ENCODE measurements around the gene PTGS2.
"Not testable (repeated sequence)": the region's sequence is repeated elsewhere in the genome, so short reads cannot be mapped to it uniquely, and the experiment has no call there.

Gene PTGS2

DNA sequence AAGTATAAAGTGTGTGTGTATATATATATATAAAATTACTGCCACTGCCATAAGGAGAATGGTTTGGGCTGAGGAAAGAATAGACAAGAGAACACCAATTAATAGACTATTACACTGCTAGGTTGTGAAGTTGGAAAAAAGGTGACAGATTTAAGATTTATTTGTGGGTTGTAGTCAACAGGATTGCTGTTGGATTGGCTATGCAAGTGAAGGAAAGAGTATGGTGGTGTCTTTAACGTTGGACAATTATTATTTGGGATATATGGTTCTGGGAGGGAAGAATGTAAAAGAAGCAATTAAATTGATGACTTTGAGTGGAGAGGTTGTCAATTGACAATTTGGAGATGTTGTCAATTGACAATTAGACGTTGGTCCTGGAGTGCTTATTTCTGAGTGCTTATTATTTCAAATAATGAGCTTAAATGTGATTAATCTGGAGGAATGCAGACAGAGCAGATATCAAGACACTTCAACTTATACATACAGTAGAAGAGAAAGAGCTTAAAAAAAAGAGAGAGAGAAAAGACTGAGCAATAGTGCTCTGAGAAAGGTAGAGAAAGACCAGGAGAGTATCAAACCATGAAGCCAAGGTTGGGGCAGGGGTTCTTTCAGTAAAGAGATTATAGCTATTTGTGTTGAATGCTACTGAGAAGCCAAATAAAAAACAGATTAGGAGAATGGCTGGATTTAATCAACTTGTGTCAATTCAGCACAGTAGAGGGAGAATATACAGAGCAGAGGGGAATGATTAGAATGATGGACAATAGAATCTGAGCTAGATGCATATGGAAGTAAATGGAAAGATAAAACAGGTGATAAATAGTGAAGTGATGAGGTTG, 9.7 kb downstream of the PTGS2 start:
- TF ChIP-seq, protein P1, sequence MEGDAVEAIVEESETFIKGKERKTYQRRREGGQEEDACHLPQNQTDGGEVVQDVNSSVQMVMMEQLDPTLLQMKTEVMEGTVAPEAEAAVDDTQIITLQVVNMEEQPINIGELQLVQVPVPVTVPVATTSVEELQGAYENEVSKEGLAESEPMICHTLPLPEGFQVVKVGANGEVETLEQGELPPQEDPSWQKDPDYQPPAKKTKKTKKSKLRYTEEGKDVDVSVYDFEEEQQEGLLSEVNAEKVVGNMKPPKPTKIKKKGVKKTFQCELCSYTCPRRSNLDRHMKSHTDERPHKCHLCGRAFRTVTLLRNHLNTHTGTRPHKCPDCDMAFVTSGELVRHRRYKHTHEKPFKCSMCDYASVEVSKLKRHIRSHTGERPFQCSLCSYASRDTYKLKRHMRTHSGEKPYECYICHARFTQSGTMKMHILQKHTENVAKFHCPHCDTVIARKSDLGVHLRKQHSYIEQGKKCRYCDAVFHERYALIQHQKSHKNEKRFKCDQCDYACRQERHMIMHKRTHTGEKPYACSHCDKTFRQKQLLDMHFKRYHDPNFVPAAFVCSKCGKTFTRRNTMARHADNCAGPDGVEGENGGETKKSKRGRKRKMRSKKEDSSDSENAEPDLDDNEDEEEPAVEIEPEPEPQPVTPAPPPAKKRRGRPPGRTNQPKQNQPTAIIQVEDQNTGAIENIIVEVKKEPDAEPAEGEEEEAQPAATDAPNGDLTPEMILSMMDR (conservative IDR thresholded peaks at IDR 0.05; ENCODE audit: low read depth, low read length), result no peak
- DNase-seq (ENCODE audit: low read depth), result no peak
- no peak overlapping the region for H3K4me3 ChIP-seq (ENCODE audit: low read length)

DNA sequence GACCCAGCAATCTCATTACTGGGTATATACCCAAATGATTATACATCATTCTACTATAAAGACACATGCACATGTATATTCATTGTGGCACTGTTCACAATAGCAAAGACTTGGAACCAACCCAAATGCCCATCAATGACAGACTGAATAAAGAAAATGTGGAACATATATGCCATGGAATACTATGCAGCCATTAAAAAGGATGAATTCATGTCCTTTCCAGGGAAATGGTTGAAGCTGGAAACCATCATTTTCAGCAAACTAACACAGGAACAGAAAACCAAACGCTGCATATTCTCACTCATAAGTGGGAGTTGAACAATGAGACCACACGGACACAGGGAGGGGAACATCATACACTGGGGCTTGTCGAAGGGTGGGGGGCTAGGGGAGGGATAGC, 10.4 kb downstream of the PTGS2 start:
- not testable (repeated sequence) for DNase-seq (ENCODE audit: low read depth); H3K4me3 ChIP-seq (ENCODE audit: low read length)

DNA sequence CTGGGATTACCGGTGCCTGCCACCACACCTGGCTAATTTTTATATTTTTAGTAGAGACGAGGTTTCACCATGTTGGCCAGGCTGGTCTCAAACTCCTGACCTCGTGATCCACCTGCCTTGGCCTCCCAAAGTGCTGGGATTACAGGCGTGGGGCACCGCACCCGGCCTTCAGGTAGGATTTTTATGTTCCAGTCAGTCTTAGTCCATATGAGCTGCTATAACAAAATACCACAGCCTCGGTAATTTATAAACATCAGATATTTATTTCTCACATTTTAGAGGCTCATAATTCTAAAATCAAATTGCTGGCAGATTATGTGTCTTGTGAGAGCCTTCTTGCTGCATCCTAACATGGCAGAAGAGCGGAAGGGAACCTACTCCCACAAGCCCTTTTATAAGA, 16.0 kb downstream of the PTGS2 start:
- not testable (repeated sequence) for H3K4me3 ChIP-seq (ENCODE audit: low read length); DNase-seq (ENCODE audit: low read depth)

DNA sequence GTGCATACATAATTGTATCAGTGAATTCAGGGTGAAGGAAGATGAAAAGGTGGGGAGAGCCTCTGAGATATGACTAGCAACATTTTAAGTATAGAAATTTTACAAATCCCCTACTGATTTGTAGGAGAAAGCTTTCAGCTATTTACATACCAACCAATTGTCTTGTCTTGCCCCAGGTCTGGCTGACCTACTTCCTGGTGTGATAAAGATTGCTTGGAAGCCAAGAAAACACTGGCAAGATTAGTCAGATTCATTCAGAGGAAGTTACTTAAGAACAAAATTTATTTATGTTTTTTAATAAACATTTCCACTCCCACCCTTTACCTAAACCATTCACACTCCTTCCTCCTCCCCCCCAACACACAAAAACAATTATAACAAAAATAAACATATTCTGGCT, 17.5 kb downstream of the PTGS2 start:
- no peak overlapping the region for H3K4me3 ChIP-seq (ENCODE audit: low read length)
- TF ChIP-seq, protein P1 (conservative IDR thresholded peaks at IDR 0.05; ENCODE audit: low read depth, low read length), result no peak
- DNase-seq (ENCODE audit: low read depth), result no peak

DNA sequence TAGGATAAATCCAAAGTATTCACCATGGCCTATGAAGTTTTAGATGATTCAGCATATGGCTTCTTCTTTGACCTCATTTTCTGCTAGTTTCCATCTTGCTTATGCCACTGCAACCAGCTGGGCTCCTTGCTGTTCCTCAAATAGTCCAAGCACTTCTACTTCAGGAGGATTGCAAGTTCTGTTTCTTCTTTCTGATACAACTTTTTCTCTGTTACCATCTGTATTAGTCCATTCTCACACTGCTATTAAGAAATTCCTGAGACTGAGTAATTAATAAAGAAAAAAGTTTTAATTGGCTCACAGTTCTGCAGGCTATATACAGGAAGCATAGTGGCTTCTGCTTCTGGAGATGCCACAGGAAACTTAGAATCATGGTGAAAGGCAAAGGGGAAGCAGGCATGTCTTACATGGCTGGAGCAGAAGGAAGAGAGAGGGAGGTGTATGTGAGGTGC, 20.3 kb downstream of the PTGS2 start:
- no peak for DNase-seq (ENCODE audit: low read depth)
- H3K4me3 ChIP-seq (ENCODE audit: low read length), result no peak overlapping the region
- TF ChIP-seq, protein P1 (conservative IDR thresholded peaks at IDR 0.05; ENCODE audit: low read depth, low read length), result no peak

DNA sequence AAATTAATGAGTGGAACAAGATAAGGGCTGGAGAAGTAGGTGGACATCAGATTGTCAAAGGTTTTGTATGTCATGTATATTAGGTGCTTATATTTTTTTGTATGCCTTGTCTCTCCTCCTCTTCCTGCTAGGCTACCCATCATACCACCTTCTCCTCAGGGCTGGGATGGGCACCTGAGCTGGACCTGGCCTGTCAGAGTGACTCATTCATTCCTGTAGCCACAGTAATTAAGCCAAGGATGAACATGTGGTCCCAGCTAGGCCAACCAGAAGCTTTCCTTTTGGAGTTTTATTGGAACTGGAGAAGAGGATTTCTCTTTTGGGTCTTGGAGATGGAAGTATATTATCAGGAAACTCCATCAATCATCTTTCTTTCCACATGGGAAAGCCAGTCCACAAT, 21.2 kb downstream of the PTGS2 start:
- DNase-seq (ENCODE audit: low read depth), result no peak
- TF ChIP-seq, protein P1 (conservative IDR thresholded peaks at IDR 0.05; ENCODE audit: low read depth, low read length), result no peak
- H3K4me3 ChIP-seq (ENCODE audit: low read length), result no peak overlapping the region

DNA sequence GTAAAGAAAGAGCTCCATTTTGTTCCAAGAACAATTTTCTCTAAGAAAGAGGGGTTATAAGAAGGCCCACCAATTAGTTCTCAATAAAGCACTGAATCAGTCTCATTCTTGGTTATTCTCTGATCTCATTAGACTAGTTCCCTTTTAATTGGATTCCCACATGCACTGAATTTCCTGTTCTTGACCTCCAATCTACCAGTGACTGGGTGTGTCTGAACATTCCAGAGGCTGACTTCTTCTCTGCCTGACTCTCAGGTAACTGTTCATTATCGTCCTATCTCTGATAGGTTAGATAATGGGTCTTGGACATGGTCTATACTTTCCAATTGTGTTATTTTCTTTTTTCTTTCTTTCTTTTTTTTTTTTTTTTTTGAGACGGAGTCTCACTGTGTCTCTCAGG, 22.7 kb downstream of the PTGS2 start:
- TF ChIP-seq, protein P1 (conservative IDR thresholded peaks at IDR 0.05; ENCODE audit: low read depth, low read length), result no peak
- no peak for DNase-seq (ENCODE audit: low read depth)
- H3K4me3 ChIP-seq (ENCODE audit: low read length), result no peak overlapping the region

DNA sequence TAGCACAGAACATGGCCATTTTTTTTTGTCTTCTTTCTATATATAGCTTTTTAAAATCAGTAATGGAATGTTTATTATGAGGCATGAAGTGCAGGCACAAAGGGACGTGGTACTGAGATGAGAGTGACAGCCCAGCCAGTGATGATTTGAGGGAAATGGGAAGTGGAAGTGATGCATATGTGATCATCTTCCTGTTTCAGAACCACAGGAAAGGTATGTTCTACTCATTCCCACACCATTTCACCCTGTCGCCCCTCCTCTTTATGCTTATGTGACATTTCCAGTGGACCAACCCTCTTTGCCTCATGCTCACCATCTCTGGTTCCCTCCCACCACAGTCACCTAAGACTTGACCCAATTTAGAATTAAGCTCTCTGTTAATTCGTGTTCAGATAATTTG, 24.3 kb downstream of the PTGS2 start:
- no peak for DNase-seq (ENCODE audit: low read depth)
- H3K4me3 ChIP-seq (ENCODE audit: low read length), result no peak overlapping the region
- TF ChIP-seq, protein P1 (conservative IDR thresholded peaks at IDR 0.05; ENCODE audit: low read depth, low read length), result no peak
